Right lobe of liver (tissue), 6 donors: ENCODE measurements around the gene ANKRD63. TPM values are rescaled to one million over a fixed set of nuclear protein-coding genes. Genes with fewer than 3 reads are reported as not detected.

Experiments used
- ATAC-seq, 4 donors: fragments of 200-7000 bp; cut with Tn5 transposase; one replicate each; pipeline ENCODE4 v1.9.1; 2020; ENCODE audit warnings: mild to moderate bottlenecking in 4 of 4, moderate library complexity in 4 of 4
- DNase-seq, 3 donors: peaks; one replicate each; pipeline ENCODE4 v3.0.0-alpha.2; 2020
- H3K27ac ChIP-seq, 3 donors: fragments of 200-600 bp; one replicate each; pipeline ENCODE4 v1.8.0; 2022
- H3K27me3 ChIP-seq, 2 donors: fragments of 200-600 bp; one replicate each; pipeline ENCODE4 v1.8.0; 2022
- H3K36me3 ChIP-seq, 4 donors: fragments of 200-600 bp; sonication (generic) in 1 of 4; one replicate each; pipeline versions ENCODE4 v1.5.1 to v1.8.0; 2017 to 2022; ENCODE audit warnings: control low read depth in 1 of 4
- H3K4me1 ChIP-seq, 4 donors: fragments of 200-600 bp; sonication (generic) in 1 of 4; one replicate each; pipeline versions ENCODE4 v1.5.1 to v1.8.0; 2017 to 2022; ENCODE audit warnings: control low read depth in 1 of 4
- H3K4me3 ChIP-seq, 3 donors: fragments of 200-600 bp; one replicate each; pipeline ENCODE4 v1.8.0; 2022
- H3K9me3 ChIP-seq, 4 donors: fragments of 200-600 bp; sonication (generic) in 1 of 4; one replicate each; pipeline versions ENCODE4 v1.5.1 to v1.8.0; 2017 to 2022; ENCODE audit warnings: control low read depth in 1 of 4
- POLR2A ChIP-seq: fragments of 450-650 bp; IDR thresholded peaks from one replicate; pipeline ENCODE4 v1.6.1; 2017; ENCODE audit warnings: antibody characterized with exemption, mild to moderate bottlenecking
- WGBS: methylation state at CpG from one replicate; pipeline ENCODE4 v1.1.6; 2018; ENCODE audit warnings: low coverage, low lambda C conversion rate; ENCODE audit not compliant: insufficient coverage; ENCODE audit errors: missing lambda C conversion rate; 5-methylcytosine and 5-hydroxymethylcytosine counted together
- intact Hi-C, 2 donors: fragments of 100-400 bp; cut with DNase I; formaldehyde crosslinking; loops; one replicate each; pipeline versions ENCODE4 v1.11.2 to v1.14.1; 2022
- total RNA-seq, 6 experiments: library from RNA; depleted of rRNA in 2 of 6; stranded (reverse); fragments of >200 nt in 2 of 6; fragmentation: NEBNext Ultra II Directional in 3 of 6; extraction: Animal tissue kit (Norgen Biotek cat#: 25700) in 3 of 6; gene quantifications; one replicate each; pipeline versions ENCODE4 v1.1.0 to v1.2.4, GENCODE V29; 2016 to 2023
- TF ChIP-seq, protein P1 (sequence below), 4 donors: fragments of 200-600 bp in 3 of 4; fragments of 450-650 bp in 1 of 4; IDR thresholded peaks; one replicate each; pipeline versions ENCODE4 v1.5.1 to v1.8.0; 2016 to 2022; ENCODE audit warnings: antibody characterized with exemption in 4 of 4, mild to moderate bottlenecking in 2 of 4
- donor health status: DM: no; HTN: yes; CAD: no.
- donor health status: DM: no; HTN: no; CAD: no.
- donor health status: DM: no; HTN: no; CAD: no.
- donor health status: DM: no; HTN: yes; CAD: no.
- donor health status: DM: no; HTN: yes; CAD: no.

ANKRD63 gene
- total RNA-seq, 6 experiments from 2014 or later: 0.24 TPM; not detected in 5

DNA sequence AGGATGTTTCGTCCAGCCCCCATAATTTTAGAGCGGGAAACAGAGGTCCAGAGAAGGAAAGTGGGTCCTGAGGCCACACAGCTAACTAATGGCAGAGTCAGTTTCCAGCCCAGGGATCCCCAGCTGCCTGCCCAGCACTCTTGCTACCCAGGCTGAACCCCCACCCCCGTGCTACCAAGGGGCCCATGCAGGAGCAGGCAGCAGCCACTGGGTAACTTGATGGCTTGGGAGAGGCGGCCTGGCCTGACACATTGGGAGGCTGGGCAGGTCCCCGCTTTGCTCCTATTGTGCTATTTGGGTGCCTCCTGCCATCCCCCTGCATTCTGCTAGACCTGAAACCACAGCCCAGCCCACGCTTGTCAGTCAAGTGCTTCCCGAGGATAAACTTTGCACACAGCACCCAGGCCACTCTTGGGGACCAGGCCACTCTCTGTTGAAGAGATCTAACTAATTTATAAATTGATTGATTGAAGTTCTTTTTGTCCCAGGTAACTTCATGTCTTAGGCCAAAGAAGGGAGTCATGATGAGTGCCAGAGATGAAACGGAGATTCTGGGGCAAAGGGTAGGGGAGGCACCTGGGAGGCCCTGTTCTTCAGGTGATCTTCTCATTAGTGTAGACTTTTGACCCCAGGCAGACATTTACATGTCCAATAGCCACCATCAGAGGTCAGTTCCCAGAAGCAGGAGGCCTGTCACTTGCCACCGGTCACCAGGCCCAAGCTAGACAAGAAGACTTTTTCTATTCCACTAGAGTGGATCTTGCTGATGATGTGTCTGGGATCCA is 37.0 kb downstream of the ANKRD63 start:
- TF ChIP-seq, protein P1, sequence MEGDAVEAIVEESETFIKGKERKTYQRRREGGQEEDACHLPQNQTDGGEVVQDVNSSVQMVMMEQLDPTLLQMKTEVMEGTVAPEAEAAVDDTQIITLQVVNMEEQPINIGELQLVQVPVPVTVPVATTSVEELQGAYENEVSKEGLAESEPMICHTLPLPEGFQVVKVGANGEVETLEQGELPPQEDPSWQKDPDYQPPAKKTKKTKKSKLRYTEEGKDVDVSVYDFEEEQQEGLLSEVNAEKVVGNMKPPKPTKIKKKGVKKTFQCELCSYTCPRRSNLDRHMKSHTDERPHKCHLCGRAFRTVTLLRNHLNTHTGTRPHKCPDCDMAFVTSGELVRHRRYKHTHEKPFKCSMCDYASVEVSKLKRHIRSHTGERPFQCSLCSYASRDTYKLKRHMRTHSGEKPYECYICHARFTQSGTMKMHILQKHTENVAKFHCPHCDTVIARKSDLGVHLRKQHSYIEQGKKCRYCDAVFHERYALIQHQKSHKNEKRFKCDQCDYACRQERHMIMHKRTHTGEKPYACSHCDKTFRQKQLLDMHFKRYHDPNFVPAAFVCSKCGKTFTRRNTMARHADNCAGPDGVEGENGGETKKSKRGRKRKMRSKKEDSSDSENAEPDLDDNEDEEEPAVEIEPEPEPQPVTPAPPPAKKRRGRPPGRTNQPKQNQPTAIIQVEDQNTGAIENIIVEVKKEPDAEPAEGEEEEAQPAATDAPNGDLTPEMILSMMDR (IDR thresholded peaks at IDR 0.05): no peak
- TF ChIP-seq POLR2A: no peak
- Histone ChIP-seq H3K4me3 (no peak overlapping the region), H3K27ac (no peak overlapping the region), H3K4me1 (no peaks in the 10 kb centered on the region), H3K36me3 (no peaks in the 10 kb centered on the region), H3K27me3 (no peaks in the 10 kb centered on the region), H3K9me3 (no peaks in the 10 kb centered on the region)
- DNase-seq (peak in 2 of 3 donors; percentile 9 to 37), ATAC-seq (no peak)
- intact Hi-C loops: no loop called here
- WGBS: 81% methylated on average over 6 of the region's 9 CpGs

DNA sequence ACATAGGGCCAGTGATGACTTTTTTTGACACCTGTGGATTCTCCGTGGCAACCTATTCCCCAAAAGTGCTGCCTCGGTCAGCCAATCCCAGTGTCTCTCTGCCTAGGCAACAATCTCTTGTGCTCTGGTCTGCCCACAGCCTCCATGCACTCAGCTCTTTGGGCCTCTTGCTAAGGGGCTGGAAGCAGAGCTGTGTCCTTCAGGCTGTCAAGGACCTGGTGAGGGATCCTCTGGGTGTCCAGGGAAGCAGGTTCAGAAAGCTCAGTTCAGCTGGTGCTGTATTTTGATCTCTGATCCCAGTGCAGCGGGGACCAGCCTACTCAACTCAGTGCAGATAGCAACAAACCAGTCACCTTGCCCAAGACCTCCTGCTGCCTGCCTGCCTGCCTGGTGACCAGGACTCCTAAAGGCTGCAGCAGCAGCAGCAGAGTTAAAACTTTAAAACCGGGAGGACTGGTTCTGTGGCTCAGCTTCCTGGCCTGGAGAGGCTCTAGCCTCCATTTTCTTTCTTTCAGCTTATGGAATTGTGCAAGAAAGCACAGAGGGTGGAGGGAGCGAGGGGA is 37.8 kb downstream of the ANKRD63 start:
- Histone ChIP-seq H3K27me3 (no peaks in the 10 kb centered on the region), H3K27ac (no peak overlapping the region), H3K9me3 (no peaks in the 10 kb centered on the region), H3K4me1 (no peaks in the 10 kb centered on the region), H3K36me3 (no peaks in the 10 kb centered on the region), H3K4me3 (no peak overlapping the region)
- TF ChIP-seq, protein P1 (IDR thresholded peaks at IDR 0.05): no peak
- no peak for TF ChIP-seq POLR2A
- DNase-seq (peak in 2 of 3 donors; percentile 10 to 19), ATAC-seq (no peak)
- intact Hi-C loops: no loop called here
- 65% methylated on average over 2 of the region's 5 CpGs for WGBS

DNA sequence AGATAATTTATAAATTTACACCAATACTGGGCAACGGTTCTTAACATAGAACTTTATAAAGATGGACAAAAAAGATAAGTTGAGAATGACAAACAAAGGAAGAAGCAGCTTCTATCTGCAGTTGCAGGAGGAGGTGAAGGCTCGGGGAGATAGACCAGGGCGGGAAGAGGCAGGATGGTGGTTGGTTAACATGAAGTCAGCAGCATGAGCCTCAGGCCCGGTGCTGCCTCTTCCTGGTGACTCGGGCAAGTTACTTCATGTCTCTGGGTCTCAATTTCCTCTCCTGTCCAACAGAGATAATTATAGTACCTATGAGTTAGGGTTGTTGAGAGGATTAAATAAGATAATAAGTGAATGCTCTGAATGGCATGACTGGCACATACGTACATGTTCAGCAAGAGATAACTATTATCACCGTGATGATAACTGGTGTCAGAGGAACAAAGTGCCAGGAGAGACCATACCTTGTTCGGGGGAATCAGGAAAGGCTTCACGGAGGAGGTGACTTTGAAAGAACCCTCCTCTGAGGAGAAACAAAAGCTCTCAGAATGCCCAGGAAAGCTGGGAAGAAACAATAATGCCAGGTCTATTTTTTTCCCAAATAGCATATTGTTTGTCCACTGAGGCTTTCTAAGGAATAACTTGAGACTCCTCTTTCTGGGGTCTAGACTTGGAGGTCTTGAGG is 39.6 kb downstream of the ANKRD63 start:
- WGBS: 75% methylated on average over 9 of the region's 9 CpGs
- intact Hi-C loops: no loop called here
- ATAC-seq: no peak

DNA sequence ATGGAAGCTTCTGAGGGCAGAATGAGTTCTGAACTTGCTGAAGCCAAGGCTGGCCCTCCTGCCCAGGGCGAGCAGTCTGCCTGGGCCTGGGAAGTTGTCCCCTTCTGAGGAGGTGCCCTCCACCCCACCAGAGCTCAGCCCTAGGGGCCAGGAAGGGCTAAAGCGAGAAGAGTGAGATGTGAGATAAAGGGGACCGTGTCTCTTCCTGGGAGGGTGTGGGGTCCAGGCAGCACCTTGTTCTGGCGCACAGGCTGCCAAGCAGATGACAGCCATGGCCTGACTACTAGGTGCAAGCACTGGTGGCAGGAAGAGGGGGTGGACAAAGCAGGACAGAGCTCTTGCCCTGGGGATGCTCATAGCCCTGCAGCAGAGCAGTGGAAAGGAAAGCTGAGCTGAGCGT is 40.3 kb downstream of the ANKRD63 start:
- Histone ChIP-seq H3K27me3 (no peaks in the 10 kb centered on the region), H3K27ac (no peak overlapping the region), H3K9me3 (no peaks in the 10 kb centered on the region), H3K4me3 (no peak overlapping the region), H3K36me3 (no peaks in the 10 kb centered on the region), H3K4me1 (peaks cover 0 to 4% (median 0%) of the 10 kb centered on the region in 4 donors)
- TF ChIP-seq POLR2A: no peak
- TF ChIP-seq, protein P1 (IDR thresholded peaks at IDR 0.05): no peak
- ATAC-seq (no peak), DNase-seq (peak in 1 of 3 donors; percentile 2)
- WGBS: 82% methylated on average over 3 of the region's 5 CpGs
- intact Hi-C loops: no loop called here

More for the DNA sequence above, 39.6 kb downstream of the ANKRD63 start:
- H3K4me3 ChIP-seq: no peak overlapping the region
- H3K27me3 ChIP-seq: no peaks in the 10 kb centered on the region
- peaks cover 0 to 4% (median 0%) of the 10 kb centered on the region in 4 donors for H3K4me1 ChIP-seq
- no peak overlapping the region for H3K27ac ChIP-seq
- no peak for TF ChIP-seq POLR2A
- no peaks in the 10 kb centered on the region for H3K9me3 ChIP-seq
- DNase-seq: peak in 1 of 3 donors; percentile 8
- H3K36me3 ChIP-seq: no peaks in the 10 kb centered on the region

DNA sequence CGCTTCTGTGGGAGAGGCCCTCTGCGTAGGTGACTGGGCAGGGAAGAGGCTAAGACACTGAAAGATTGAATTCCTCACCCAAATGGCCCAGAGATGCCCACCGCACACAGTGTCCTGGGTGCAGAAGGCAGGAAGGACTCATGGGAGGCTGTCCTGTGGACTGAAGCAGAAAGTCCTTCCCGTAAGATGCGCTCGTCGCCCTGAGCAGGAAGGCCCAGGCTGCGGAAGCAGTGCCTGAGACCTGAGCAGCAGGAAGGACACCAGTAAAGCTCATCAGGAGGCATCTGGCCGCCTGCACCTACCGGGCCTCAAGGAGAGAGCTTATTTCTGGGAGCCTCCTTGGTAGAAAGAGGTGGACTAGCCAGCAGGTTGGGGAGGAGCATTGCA is 40.7 kb downstream of the ANKRD63 start:
- H3K4me1 ChIP-seq: peaks cover 0 to 4% (median 0%) of the 10 kb centered on the region in 4 donors
- H3K27ac ChIP-seq: no peak overlapping the region
- no peak for DNase-seq
- no peak for ATAC-seq
- no peak overlapping the region for H3K4me3 ChIP-seq
- TF ChIP-seq POLR2A: no peak
- TF ChIP-seq, protein P1 (IDR thresholded peaks at IDR 0.05): no peak
- H3K36me3 ChIP-seq: no peaks in the 10 kb centered on the region
- H3K9me3 ChIP-seq: no peaks in the 10 kb centered on the region
- no peaks in the 10 kb centered on the region for H3K27me3 ChIP-seq
- no CpG with 5 or more reads among the region's 10 CpGs for WGBS
- intact Hi-C loops: no loop called here
